Anterior cingulate cortex (tissue), 58 donors: Measurements from ENCODE around the gene CREB3L4.
A peak's percentile ranks its signal among the peaks of the same experiment; 100 is the strongest.
"Not testable (repeated sequence)": the region's sequence is repeated elsewhere in the genome, so short reads cannot be mapped to it uniquely, and the experiment has no call there.

Source experiments
- DNase-seq, 58 donors: peaks; one replicate each; lab custom pipeline; 2025; lab: John Stamatoyannopoulos, UW

Gene CREB3L4

DNA sequence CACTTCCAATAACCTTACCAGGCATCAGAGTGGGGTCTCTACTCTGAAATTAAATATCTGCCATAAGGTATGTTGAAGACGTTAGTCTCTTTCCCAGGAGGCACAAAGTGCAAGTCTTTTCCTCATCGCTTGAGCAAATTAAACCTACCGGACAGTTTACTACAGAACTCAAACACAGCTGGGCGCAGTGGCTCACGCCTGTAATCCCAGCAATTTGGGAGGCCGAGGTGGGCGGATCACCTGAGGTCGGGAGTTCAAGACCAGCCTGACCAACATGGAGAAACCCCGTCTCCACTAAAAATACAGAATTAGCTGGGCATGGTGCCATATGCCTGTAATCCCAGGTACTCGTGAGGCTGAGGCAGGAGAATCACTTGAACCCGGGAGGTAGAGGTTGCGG lies 11.4 kb downstream of the CREB3L4 start:
- DNase-seq = not testable (repeated sequence)

GRCh38 chr1:153981735-153982134 lies 14.0 kb downstream of the CREB3L4 start:
- DNase-seq = not testable (repeated sequence)

- DNase-seq = no peak
These were observed 16.6 kb downstream of the CREB3L4 start for GRCh38 chr1:153984123-153984894.

- peak in 4 of 58 donors; percentile 12 to 38 (median 14) for DNase-seq
These were observed 17.7 kb downstream of the CREB3L4 start for GRCh38 chr1:153985341-153985912.

DNA sequence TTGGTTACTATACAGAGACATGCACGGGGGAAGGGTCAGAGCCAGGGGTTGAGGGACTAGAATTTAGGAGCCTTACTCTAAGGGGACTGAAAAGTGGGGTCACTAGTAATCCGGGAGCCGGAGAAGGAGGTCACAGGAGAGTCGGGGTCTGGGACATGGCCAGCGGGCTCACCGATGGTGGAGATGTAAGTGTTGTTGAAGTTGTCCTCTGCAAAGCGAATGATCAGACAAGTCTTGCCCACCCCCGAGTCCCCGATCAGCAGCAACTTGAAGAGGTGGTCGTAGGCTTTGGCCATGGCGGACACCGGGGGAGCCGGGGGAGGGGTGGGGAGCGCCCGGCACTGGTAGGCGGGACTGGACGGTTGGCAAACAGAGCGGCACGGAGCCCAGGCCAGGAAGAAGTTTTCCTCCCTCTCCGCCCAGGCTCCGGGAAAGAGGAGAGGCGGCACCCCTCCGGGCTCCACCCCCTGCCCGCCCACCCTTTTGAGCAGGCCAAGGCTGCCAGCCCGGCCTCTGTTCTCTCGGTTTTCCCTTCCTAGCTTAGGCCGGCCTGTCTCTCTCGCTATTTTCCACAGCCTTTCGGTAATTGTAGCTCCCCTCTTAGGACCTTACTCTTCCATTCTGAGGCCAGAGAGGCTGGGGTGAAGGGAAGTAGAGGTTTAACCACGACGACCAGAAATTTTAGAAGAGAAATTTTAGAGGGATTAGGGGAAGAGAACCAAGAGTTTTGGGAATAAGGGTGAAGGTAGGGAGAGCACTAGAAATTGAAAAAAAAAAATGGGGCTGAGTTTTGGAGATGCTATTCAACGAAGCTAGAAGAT lies 18.4 kb downstream of the CREB3L4 start, which contains the start of gene RAB13:
TSS of gene RAB13 (minus strand) at position 399 of the 821 bp plus-strand sequence. CDS start at position 296, 103 bp downstream.
- peak in 55 of 58 donors; percentile 3 to 82 (median 55) for DNase-seq

DNA sequence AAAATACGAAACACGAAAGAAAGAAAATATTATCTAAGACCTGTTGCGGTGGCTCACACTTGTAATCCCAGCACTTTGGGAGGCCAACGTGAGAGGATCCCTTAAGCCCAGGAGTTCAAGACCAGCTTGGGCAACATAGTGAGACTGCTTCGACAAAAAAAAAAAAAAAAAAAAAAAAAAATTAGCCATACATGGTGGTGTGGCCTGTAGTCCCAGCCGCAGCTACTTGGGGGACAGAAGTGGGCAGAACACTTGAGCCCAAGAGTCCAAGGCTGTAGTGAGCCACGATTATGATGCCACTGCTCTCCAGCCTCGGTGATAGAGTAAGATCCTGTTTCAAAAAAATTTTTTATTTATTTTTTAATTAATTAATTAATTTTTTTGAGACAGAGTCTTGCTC lies 19.9 kb downstream of the CREB3L4 start:
- DNase-seq = no peak

GRCh38 chr1:153990468-153991150 lies 22.9 kb downstream of the CREB3L4 start, which contains the start of gene RPS27:
TSS of gene RPS27 (plus strand) at chr1:153990762. CDS start at chr1:153990797, 35 bp downstream.
- DNase-seq = peak; percentile 22 to 96 (median 85)

DNA sequence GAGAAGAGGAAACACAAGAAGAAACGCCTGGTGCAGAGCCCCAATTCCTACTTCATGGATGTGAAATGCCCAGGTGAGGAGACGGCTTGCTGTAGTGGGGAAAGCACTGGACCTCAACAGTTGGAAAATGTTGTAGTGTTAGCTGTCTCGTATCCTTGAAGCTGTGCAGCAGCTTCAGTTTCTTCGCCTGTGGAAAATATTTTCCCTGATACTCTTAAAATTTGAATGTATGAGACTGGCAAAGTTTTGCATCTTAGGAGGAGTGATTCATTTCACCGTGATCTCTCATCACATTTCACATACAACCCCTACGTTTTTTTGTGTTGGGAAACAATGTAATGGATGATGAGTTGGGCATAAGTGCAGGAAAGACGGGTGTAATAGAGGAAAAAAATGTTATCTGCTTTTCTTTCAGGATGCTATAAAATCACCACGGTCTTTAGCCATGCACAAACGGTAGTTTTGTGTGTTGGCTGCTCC lies 23.5 kb downstream of the CREB3L4 start:
- no peak for DNase-seq

DNA sequence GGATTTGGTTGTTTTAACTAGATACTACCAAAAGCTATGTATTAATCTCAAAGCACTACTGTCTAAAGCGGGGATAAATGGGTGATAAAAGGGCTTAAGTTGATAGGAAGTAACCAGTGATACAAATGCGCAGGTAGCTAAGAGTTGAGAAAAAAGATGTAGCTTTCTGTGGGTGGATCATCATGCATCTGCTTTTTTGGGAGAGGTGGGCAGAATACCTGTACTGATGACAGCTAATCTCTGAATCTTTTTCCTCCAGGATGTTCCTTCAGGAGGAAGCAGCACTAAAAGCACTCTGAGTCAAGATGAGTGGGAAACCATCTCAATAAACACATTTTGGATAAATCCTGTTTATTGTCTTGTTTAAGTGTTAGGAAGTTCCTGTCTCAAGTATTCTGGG lies 24.1 kb downstream of the CREB3L4 start:
- no peak for DNase-seq

- no peak for DNase-seq
These were observed 27.5 kb downstream of the CREB3L4 start for GRCh38 chr1:153995202-153995601.

DNA sequence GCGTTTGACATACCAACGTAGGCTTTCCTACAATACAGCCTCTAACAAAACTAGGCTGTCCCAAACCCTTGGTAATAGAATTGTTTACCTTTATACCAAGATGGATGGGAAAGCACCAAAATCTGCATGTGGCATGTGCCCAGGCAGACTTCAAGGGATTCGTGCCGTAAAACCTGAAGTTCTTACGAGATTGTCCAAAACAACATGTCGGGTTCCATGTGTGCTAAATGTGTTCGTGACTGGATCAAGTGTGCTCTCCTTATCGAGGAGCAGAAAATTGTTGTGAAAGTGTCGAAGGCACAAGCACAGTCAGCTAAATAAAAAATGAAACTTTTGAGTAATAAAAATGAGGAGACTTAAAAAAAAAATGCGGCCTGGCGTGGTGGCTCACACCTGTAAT lies 27.9 kb downstream of the CREB3L4 start:
- DNase-seq = no peak

GRCh38 chr1:153996882-153997281 lies 29.2 kb downstream of the CREB3L4 start:
- DNase-seq = not testable (repeated sequence)

GRCh38 chr1:154000420-154000819 lies 32.7 kb downstream of the CREB3L4 start:
- DNase-seq = no peak

GRCh38 chr1:154006136-154006535 lies 38.4 kb downstream of the CREB3L4 start:
- no peak for DNase-seq

GRCh38 chr1:154012129-154012528 lies 44.4 kb downstream of the CREB3L4 start:
- no peak for DNase-seq

DNA sequence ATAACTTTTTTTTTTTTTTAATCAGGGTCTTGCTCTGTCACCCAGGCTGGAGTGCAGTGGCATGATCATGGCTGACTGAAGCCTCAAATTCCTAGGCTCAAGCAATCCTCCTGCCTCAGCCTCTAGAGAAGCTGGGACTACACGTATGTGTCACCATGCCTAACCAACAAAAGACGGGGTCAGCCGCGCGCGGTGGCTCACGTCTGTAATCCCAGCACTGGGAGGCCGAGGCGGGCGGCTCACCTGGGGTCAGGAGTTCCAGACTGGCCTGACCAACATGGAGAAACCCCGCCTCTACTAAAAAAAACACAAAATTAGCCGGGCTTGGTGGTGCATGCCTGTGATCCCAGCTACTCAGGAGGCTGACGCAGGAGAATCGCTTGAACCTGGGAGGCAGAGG lies 44.8 kb downstream of the CREB3L4 start:
- not testable (repeated sequence) for DNase-seq

- DNase-seq = no peak
These were observed 46.6 kb downstream of the CREB3L4 start for GRCh38 chr1:154014154-154014907.

DNA sequence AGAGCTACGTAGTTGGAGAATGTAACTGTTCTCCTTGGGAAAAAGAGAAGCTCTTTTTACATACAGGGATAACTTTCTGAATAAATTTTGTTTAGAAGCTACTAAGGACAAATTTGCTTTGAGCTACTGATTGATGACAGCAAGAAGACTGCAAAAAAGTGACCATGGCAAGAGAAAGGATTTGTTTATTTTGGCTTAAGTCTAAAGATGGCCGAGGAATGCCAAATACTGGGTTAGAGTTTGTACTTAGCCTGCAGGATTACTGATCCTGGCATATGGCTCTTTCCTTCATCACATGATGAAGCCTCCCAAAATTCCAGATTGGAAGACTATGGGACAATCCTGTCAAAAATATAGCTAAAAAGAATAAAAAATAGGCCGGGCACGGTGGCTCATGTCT lies 51.6 kb downstream of the CREB3L4 start:
- no peak for DNase-seq

DNA sequence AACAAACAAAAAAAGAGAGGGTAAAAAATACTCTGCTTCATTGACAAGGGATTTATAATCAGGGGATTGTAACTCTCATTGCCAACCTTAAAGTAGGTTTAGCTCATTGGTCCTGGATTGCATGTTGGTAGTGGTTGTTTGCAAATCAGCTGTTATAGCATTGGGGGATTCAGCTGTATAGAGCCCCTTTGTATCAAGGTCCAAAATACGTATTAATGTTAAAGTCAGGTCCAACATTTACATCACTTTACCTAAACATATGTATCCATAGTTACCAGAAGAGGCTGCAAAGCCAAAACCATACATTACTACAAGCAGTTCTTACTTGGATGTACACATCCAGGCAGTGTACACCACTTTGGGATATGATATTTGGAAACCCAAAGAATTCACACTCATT lies 52.2 kb downstream of the CREB3L4 start:
- no peak for DNase-seq
